GM19023 (cell line): Measurements from ENCODE around the gene MEF2A.
"Not testable (repeated sequence)": the region's sequence is repeated elsewhere in the genome, so short reads cannot be mapped to it uniquely, and the experiment has no call there.

Source experiments
- ATAC-seq: cut with Tn5 transposase; IDR thresholded peaks from one replicate; pipeline ENCODE4 v1.9.1; 2021; ENCODE audit warnings: mild to moderate bottlenecking, moderate library complexity; ENCODE audit not compliant: unreplicated experiment

MEF2A gene

GRCh38 chr15:99644913-99645542 lies 79.2 kb downstream of the MEF2A start:
- no peak for ATAC-seq

GRCh38 chr15:99645543-99645935 lies 79.8 kb downstream of the MEF2A start:
- no peak for ATAC-seq

- ATAC-seq: no peak
These were observed 80.2 kb downstream of the MEF2A start for GRCh38 chr15:99645951-99646350.

- no peak for ATAC-seq
These were observed 85.4 kb downstream of the MEF2A start for GRCh38 chr15:99651023-99651807.

- ATAC-seq: no peak
These were observed 90.4 kb downstream of the MEF2A start for GRCh38 chr15:99656205-99656604.

- no peak for ATAC-seq
These were observed 92.2 kb downstream of the MEF2A start for GRCh38 chr15:99657996-99658395.

- no peak for ATAC-seq
These were observed 97.1 kb downstream of the MEF2A start for GRCh38 chr15:99662903-99663302.

- not testable (repeated sequence) for ATAC-seq
These were observed 100.3 kb downstream of the MEF2A start for GRCh38 chr15:99666073-99666472.

- ATAC-seq: no peak
These were observed 102.9 kb downstream of the MEF2A start for GRCh38 chr15:99668533-99669182.

- no peak for ATAC-seq
These were observed 103.5 kb downstream of the MEF2A start for GRCh38 chr15:99669250-99669649.

GRCh38 chr15:99671926-99672635 lies 106.3 kb downstream of the MEF2A start:
- ATAC-seq: no peak

- ATAC-seq: no peak
These were observed 107.3 kb downstream of the MEF2A start for GRCh38 chr15:99673111-99673510.

- no peak for ATAC-seq
These were observed 108.5 kb downstream of the MEF2A start for GRCh38 chr15:99674279-99674678.

- no peak for ATAC-seq
These were observed 111.9 kb downstream of the MEF2A start for GRCh38 chr15:99677540-99678134.

- ATAC-seq: no peak
These were observed 114.5 kb downstream of the MEF2A start for GRCh38 chr15:99680276-99680675.

GRCh38 chr15:99681990-99682389 lies 116.2 kb downstream of the MEF2A start:
- no peak for ATAC-seq

GRCh38 chr15:99682455-99682854 lies 116.7 kb downstream of the MEF2A start:
- ATAC-seq: no peak

- no peak for ATAC-seq
These were observed 117.4 kb downstream of the MEF2A start for GRCh38 chr15:99683000-99683670.

GRCh38 chr15:99686290-99686689 lies 120.5 kb downstream of the MEF2A start:
- ATAC-seq: no peak

GRCh38 chr15:99692825-99693224 lies 127.0 kb downstream of the MEF2A start:
- no peak for ATAC-seq
